Peyer's patch (tissue), 4 donors: Measurements from ENCODE around the gene KIAA1671. TPM values are rescaled to one million over a fixed set of nuclear protein-coding genes. Genes with fewer than 3 reads are reported as not detected.
A peak's percentile ranks its signal among the peaks of the same experiment; 100 is the strongest.

ENCODE experiments used
- DNase-seq, 3 donors: peaks; one replicate each; pipeline ENCODE4 v3.0.0-alpha.2; 2017 to 2019
- H3K27ac ChIP-seq, 4 donors: fragments of 200-600 bp; sonication (generic); one replicate each; pipeline ENCODE4 v1.5.1; 2016 to 2019
- H3K27me3 ChIP-seq, 2 donors: fragments of 200-600 bp; sonication (generic); one replicate each; pipeline ENCODE4 v1.5.1; 2019
- H3K36me3 ChIP-seq, 3 donors: fragments of 200-600 bp; sonication (generic); one replicate each; pipeline ENCODE4 v1.5.1; 2016 to 2019
- H3K4me1 ChIP-seq, 4 donors: fragments of 200-600 bp; sonication (generic); one replicate each; pipeline ENCODE4 v1.5.1; 2016 to 2019
- H3K4me3 ChIP-seq, 4 donors: fragments of 200-600 bp; sonication (generic); 1 replicate in 3 of 4; 2 replicates in 1 of 4; pipeline ENCODE4 v1.5.1; 2016 to 2019; ENCODE audit warnings: mild to moderate bottlenecking in 1 of 4
- H3K9me3 ChIP-seq, 4 donors: fragments of 200-600 bp; sonication (generic); one replicate each; pipeline ENCODE4 v1.5.1; 2016 to 2019; ENCODE audit warnings: mild to moderate bottlenecking in 1 of 4
- CTCF ChIP-seq, 6 experiments: fragments of 450-650 bp in 4 of 6; fragments of 200-600 bp in 2 of 6; sonication (generic) in 1 of 6; IDR thresholded peaks; one replicate each; pipeline ENCODE4 v1.5.1; 2017 to 2019; ENCODE audit warnings: antibody characterized with exemption in 6 of 6, mild to moderate bottlenecking in 3 of 6, moderate library complexity in 1 of 6
- POLR2A ChIP-seq, 2 donors: fragments of 450-650 bp; IDR thresholded peaks; one replicate each; pipeline ENCODE4 v1.5.1; 2017; ENCODE audit warnings: antibody characterized with exemption in 2 of 2, mild to moderate bottlenecking in 2 of 2, moderate library complexity in 2 of 2
- total RNA-seq, 4 donors: library from RNA; depleted of rRNA; stranded (reverse); fragments of >200 nt; gene quantifications; one replicate each; pipeline ENCODE4 v1.1.0, GENCODE V29; 2016

The KIAA1671 gene
- total RNA-seq, 4 donors from 2014 or later: 41.3 to 149 (median 113) TPM

GRCh38 chr22:24973872-24974271, 21.4 kb downstream of the KIAA1671 start:
- peak in 2 of 3 donors; percentile 87 to 92 for DNase-seq
- Histone ChIP-seq H3K9me3 (no peaks in the 10 kb centered on the region), H3K36me3 (no peaks in the 10 kb centered on the region), H3K27ac (peak overlapping the region in 3 of 4 donors; percentile 59 to 92 (median 87)), H3K4me1 (peaks cover 0 to 88% (median 8%) of the 10 kb centered on the region in 4 donors), H3K4me3 (no peak overlapping the region), H3K27me3 (no peaks in the 10 kb centered on the region)
- TF ChIP-seq CTCF (IDR thresholded peaks at IDR 0.05) (no peak), POLR2A (IDR thresholded peaks at IDR 0.05) (peak; percentile 40 to 81)

- TF ChIP-seq POLR2A (IDR thresholded peaks at IDR 0.05) (no peak), CTCF (IDR thresholded peaks at IDR 0.05) (no peak)
- DNase-seq: no peak
- peaks cover 0 to 75% (median 8%) of the 10 kb centered on the region in 4 donors for H3K4me1 ChIP-seq
- H3K9me3 ChIP-seq: no peaks in the 10 kb centered on the region
- H3K36me3 ChIP-seq: no peaks in the 10 kb centered on the region
- peak overlapping the region in 3 of 4 donors; percentile 59 to 92 (median 87) for H3K27ac ChIP-seq
- no peaks in the 10 kb centered on the region for H3K27me3 ChIP-seq
- H3K4me3 ChIP-seq: no peak overlapping the region
Observed at GRCh38 chr22:24975125-24975640, 22.7 kb downstream of the KIAA1671 start.

GRCh38 chr22:24975813-24976341, 23.4 kb downstream of the KIAA1671 start:
- Histone ChIP-seq H3K27me3 (no peaks in the 10 kb centered on the region), H3K27ac (peak overlapping the region; percentile 5 to 90 (median 83)), H3K9me3 (no peaks in the 10 kb centered on the region), H3K4me3 (no peak overlapping the region), H3K36me3 (no peaks in the 10 kb centered on the region), H3K4me1 (peaks cover 0 to 68% (median 8%) of the 10 kb centered on the region in 4 donors)
- no peak for DNase-seq
- TF ChIP-seq POLR2A (IDR thresholded peaks at IDR 0.05): no peak
- TF ChIP-seq CTCF (IDR thresholded peaks at IDR 0.05): no peak

- Histone ChIP-seq H3K27ac (peak overlapping the region; percentile 5 to 90 (median 83)), H3K27me3 (no peaks in the 10 kb centered on the region), H3K4me1 (peaks cover 0 to 61% (median 7%) of the 10 kb centered on the region in 4 donors), H3K9me3 (no peaks in the 10 kb centered on the region), H3K4me3 (no peak overlapping the region), H3K36me3 (no peaks in the 10 kb centered on the region)
- no peak for DNase-seq
- TF ChIP-seq CTCF (IDR thresholded peaks at IDR 0.05): no peak
- no peak for TF ChIP-seq POLR2A (IDR thresholded peaks at IDR 0.05)
Observed at GRCh38 chr22:24976442-24977218, 24.1 kb downstream of the KIAA1671 start.

GRCh38 chr22:24977370-24978221, 25.1 kb downstream of the KIAA1671 start:
- no peaks in the 10 kb centered on the region for H3K9me3 ChIP-seq
- H3K4me1 ChIP-seq: peaks cover 0 to 55% (median 6%) of the 10 kb centered on the region in 4 donors
- no peaks in the 10 kb centered on the region for H3K27me3 ChIP-seq
- no peak overlapping the region for H3K4me3 ChIP-seq
- no peaks in the 10 kb centered on the region for H3K36me3 ChIP-seq
- TF ChIP-seq CTCF (IDR thresholded peaks at IDR 0.05) (peak in 2 of 6 experiments; percentile 15 to 25), POLR2A (IDR thresholded peaks at IDR 0.05) (peak in 1 of 2 donors; percentile 10)
- DNase-seq: peak in 2 of 3 donors; percentile 70 to 73
- H3K27ac ChIP-seq: peak overlapping the region; percentile 31 to 90 (median 83)
